ENCODE measurements around the gene SBSN.

The SBSN gene

DNA sequence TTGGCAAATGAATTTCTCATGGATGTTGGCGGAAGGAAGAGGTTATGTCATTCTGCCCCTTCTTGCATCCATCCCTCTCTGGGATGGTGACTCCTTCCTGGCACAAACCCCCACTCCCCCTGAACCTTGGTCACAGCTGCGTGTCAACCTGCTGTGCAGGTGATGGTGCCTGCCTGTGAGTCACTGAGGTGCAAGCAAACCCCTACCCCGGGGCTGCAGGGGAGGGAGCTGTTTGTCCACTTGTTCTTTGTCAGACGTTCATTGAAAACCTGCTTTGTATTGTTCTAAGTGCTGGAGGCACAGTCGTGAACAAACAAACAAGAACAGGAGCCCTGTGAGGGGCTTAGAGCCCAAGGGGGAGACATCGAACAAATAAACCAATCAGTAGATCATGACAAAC is 3.2 kb upstream of the SBSN start:
- DNase-seq, result no peak

DNA sequence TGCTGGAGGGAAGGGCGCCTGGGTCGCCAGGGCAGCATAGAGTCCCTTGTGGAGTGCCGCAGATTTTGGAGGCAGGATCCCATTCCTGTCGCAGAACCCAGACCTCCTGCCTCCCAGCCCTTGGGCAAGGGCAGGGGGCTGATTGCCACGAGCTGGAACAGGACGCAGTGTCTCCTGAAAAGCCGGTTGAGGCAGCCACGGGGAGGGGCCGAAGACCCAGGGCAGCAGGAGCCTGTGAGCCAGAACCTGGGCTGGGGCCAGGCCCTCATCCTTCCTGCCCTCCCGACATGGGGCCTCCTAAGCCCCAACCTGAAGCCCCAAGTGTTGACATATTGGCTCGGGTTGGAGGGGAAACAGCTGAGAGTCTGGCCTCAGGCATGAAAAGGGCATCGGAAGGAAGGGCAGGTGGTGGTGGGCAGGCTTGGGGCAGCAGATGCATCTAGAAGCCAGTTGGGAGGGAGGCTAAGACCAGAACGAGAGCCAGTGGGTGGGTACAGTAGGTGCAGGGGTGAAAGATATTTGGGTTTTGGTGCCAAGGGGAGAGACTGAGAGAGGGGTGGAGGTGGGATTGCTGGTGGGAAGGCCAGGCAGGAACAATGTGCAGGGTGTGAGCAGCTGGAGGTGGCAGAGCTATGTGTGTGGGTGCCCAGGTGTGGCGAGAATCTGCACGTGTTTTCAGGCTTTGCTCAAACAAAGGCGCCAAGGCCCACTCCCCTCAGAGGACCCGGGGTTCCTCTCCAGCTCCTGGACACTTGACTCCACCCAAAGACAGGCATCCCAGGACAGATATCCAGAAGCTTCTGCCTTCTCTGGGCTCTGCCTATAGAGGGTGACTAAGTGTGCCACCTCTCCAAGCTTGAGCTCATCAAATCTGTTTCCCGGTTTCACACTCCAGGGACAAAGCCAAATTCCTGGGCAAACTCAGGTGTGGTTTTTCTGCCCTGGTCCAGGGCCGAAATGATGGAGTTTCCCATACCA is 1.4 kb upstream of the SBSN start:
- DNase-seq, result no peak

DNA sequence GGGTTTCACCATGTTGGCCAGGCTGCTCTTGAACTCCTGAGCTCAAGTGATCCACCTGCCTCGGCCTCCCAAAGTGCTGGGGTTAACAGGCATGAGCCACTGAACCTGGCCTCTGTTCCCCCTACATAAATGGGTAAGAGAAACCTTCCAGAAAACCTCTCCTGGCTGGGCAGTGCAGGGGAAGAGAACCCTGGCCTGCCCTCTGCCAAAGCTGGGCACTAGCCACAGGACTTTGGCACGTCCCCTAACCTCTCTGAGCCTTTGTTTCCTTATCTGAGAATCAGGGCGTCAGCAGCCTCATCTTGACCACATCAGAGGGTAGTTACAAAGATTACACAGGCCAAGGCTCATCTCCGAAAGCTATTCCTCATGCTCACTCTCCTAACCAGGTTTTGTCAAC is 2.2 kb downstream of the SBSN start:
- DNase-seq, result no peak

DNA sequence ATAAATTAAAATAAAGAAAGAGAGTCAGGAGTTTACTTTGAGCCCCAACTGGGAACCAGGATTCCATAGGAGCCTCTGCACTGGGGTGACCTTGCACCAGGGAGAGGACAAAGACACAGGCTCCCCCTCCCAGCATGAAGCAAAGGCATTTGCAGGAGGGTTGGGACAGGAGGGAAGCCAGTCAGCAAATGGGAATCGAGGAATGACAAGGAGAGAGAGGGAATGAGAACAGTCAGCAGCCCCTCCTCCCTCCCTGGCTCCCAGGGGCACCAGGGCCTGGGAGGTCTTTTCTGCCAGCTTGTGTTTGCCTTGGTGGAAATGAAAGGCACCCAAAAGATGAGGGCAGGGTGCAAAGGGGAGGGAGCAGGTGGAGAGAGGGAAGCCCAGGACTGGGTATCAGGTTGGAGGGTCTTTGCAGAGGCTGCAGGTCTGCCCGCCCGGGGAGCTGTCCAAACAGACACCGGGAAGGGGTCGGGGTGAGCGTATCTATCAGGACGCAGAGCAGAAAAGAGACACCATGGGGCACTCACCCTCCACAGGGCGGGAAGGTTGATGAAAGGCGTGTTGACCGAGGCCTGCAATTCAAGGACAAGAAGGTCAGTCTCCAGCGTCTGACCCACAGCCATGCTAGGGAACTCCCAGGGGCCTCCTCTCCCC is 3.8 kb downstream of the SBSN start:
- DNase-seq, result no peak

DNA sequence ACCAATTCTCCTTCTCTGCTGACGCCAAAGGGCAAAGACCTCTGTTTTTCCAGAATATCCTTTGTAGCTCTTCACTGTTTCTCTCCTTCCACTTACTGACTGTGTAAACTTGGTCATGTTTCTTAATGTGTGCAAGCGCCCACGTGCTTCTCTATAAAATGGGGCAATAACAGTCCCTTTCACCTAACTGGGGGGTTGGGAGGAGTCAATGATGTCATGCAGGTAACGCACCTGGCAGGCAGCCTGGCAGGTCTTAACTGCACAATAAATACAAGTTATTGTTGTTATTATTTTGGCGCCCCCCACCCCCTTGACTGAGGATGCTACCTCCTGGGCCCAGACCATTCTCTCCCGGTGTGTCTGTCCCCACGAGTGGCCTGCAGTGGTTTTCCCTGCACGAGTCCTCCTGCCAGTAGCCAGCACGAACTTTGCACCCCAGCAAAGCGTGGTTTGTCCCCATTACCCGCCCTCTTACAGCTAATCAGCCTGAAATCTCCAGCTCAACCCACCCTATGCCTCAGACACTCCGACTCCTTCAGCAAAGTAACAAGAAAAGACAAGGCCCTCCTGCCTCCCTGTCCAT is 5.3 kb downstream of the SBSN start:
- no peak for DNase-seq

DNA sequence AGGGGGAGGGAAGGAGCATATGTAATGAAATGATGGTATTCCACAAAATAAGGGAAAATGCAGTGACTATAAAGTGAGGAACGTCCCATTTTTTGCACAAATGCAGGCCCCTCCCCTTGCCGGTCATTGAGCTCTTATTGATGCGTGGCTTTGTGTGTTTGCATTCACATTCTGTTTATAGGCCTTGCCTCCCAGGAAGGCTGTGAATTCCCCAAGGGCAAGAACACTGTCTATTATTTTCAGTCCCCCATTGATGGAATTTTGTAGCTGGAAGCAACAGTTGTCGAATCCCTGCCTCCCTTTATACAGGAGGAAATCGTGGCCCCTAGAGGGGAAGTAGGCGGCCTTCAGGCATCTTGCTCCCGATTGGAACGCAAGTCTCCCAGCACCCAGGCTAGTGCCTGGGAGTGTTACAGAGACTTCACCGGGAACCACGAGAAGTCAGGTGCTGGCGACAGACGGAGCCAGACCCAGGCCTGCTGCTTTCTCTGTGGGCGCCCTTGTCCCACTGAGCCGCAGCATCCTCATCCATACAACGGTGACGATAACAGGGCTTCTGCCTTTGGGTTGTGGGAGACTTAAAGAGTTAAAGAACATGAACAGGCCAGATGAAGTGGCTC is 6.9 kb downstream of the SBSN start:
- no peak for DNase-seq

DNA sequence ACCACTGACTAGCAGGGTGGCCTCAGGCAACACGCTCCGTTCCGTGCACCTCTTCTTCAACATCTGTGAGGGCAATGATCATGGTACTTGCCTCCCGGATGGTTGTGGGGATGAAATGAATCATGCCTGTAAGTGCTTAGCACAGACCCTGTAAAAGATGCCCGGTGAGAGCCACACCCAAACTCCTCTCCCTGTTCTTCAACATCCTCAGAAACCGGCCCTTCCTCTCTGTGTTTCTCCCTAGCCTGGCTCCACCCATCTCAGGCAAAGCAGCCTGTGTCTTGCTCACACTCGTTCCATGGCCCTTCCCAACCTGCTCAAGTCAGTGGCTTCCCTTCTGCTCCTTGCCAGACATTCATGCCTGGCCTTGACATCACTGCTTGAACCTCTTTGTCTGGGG is 8.8 kb downstream of the SBSN start:
- DNase-seq, result no peak

DNA sequence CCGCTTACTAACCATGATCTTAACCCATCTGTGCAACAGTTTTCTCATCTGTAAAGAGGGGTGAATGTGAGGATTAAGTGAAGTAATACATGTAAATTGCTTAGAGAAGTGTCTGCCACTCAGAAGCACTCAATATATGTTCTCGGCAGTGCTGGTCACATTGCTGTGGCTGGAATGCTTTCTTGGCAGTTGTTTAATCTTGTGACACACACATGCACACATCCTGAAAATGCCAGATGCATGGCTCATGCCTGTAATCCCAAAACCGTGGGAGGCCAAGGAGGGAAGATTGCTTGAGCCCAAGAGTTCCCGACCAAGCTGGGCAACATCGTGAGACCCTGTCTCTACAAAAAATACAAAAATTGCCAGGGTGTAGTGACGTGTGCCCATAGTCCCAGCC is 9.8 kb downstream of the SBSN start:
- DNase-seq, result no peak

DNA sequence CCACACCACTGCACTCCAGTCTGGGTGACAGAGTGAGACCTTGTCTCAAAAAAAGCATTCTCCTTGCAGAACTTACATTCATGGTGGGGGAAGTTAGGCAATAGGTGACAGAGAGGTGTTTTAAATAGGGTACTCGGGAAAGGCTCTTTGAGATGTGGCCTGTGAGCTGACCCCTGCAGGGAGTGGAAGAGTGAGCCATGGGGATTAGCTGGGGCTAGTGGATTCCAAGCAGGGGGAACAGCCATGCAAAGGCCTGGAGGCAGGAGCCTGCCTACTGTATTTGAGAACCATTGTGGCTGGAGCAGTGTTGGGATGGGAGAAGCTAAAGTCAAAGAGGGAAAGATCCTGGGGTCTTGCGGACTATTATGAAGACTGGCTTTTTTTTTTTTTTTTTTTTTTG is 10.8 kb downstream of the SBSN start:
- no peak for DNase-seq

DNA sequence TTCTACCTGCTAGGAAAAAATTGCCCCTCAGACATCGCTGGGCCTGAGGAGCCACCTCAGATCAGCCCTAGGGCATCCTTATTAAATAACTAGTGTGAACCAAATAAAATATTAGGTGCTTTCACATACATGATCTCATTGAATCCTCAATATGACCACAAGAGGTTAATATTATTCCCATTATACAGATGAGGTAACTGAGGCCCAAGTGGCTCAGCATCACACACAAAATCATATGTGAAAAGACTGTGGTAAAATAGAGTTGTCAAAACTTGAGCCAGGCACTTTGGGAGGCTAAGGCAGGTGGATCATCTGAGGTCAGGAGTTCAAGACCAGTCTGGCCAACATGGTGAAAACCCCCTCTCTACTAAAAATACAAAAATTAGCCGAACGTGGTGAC is 11.8 kb downstream of the SBSN start:
- no peak for DNase-seq

DNA sequence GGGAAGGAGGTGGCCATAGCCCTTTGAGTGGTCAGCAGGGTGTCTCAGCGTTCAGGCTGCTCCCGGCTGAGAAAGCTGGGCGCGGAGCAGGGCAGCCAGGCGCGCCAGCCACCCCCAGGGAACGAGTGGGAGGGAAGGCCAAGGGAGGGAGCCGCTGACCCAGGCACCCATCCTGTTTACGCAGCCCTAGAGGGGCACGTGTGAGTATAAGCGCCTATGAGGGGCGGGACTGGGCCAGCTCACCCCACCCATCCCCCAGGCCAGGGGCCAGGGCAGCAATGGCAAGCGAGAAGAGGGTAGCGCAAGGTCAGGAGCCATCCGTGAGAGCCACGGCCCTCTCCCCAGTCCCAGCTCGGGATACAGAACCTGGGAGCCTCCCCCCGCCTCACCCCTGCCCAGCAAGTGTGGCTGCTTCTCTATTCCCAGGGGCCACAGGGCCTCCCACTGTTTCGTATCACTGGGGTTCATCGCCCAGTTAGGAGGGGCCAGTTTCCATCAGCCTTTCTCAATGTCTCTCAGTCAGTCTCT is 13.8 kb downstream of the SBSN start:
- DNase-seq, result no peak

DNA sequence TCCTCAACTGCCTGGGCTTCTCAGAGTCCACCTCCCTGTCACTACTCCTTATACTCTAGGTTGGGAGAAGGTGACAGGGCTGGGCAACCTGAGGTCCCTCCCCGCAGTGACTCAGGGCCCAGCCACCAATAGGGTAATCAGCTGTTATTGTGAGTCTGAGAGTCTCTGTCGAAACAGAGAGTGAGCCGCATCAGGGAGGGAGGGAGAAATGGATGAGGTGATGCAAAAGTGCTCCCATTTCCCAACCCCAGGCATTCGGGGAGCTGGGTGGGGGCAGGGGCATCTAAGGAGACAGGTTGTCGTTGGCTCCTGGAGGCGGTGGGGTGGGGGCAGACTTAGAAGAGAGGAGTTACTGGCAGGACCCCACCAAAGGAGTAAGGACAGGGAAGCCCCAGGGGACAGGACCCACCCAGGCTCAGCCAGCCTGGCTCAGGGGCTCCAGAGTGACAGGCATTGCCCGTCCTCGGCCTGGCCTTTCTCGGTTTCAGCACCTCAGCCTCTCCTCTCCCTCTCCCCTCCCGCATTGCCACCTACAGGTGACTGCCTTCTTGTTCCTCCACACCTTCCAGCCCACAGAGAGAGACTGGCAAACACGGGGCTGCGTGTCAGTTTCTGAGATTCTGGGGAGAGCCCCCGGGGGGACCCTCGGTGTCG is 14.4 kb downstream of the SBSN start, which contains the start of gene DMKN:
DMKN (minus strand) TSS at position 22 of the 654 bp plus-strand sequence. CDS start 174 bp downstream, outside the sequence.
- no peak for DNase-seq

DNA sequence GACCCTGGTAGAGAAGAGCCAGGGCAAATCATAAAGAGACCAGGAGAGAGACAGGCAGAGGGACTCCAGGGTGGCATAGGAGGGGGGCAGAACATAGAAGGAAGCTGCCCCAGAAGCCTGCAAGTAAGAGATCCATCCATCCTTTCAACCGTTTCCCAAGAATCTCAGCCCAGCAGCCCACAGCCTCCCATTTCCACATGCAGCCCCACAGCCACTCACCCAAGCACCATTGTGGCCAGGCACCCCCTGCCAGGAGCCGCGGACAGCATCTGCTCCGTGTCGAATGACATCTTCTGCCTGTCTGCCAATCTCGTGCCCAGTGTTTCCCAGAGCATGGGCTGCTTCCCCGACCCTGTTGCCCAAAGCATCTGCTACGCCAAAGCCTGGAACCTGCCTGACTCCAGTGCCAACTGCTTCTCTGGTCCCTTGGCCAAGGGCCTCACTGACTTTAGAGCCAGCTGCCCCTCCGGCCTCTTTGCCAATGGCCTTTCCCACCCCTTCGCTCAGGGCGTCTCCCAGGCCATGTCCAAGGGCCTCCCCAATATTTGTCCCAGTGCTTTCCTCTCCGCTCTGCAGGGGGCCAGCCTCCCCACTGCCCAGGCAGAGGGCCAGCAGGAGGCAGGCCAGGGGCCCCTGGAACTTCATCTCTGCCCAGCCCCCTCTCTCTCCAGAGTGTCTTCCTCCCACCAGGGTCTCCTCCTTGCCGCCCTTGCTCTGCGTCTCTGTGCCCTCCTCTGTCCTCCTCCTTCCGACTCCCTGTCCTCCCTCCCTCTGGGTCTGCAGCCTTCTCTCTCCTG is 15.1 kb downstream of the SBSN start:
- DNase-seq, result no peak

DNA sequence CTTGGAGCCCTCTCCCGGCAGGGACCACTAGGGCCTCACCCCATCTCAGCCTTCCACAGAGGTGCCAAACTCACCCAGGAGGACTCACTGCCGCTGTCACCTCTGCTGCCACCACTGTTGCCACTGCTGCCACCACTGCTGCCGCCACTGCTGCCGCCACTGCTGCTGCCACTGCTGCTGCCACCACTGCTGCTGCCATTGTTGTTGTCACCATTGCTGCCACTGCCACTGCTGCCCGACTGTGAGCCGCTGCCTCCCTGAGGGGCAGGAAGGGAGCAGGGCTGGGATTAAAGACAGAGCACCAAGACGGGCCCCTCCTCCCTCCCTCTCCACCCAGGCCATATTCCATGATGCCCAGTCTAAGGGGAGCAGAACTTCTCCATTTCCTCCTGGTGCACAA is 16.8 kb downstream of the SBSN start:
- DNase-seq, result no peak

DNA sequence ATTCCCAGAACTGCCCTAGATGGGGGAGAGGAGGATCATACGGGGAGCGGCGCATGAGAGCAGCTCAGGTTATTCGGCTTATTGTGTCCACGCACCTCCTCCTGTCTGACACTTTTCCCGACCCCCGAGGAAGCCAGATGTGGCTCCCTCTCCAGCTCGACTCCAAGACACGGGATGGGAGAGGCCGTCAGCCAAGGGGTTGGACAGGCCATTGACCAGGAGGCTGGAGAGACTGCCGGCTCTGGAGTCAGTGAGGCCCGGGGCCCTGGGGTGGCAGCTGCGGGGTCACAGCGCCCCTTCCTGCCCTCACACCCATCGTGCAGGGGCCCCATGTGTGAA is 17.5 kb downstream of the SBSN start:
- no peak for DNase-seq

DNA sequence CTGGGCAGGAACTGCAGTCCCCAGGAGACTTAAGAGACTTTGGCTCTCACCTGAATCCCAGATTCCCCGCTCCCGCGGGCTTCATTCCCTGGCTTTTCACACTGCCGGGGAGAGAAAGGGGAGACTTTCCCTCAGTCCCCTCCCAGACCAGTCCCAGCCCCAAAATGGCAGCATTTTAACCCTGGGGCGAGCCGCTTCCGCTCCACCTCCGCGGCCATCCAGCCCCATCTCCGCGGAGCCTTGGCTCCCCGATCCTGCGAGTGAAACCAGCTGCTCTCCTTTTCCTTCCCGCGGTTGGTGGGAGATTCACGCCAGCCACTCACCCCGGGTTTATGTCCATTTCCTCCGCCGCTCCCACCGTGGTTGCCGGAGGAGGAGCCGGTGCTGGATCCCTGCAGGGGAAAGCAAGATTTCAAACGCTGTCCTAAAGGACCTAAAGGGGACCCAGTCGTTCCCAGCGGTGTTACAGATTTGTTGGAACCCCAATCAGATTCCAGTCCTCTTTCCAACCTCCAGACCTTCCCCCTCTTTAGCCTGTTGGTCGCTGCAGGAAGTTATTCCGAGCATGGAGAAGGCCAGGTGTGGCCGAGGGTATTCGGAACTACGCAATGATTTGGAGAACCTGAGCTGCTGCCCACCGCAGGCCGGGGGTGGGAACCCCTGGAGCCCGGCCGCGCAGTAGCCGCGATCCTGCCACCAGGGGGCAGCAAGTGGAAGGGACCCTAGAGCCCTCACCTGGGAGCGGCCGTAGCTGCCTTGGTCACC is 18.1 kb downstream of the SBSN start:
- peak; percentile 79 for DNase-seq

DNA sequence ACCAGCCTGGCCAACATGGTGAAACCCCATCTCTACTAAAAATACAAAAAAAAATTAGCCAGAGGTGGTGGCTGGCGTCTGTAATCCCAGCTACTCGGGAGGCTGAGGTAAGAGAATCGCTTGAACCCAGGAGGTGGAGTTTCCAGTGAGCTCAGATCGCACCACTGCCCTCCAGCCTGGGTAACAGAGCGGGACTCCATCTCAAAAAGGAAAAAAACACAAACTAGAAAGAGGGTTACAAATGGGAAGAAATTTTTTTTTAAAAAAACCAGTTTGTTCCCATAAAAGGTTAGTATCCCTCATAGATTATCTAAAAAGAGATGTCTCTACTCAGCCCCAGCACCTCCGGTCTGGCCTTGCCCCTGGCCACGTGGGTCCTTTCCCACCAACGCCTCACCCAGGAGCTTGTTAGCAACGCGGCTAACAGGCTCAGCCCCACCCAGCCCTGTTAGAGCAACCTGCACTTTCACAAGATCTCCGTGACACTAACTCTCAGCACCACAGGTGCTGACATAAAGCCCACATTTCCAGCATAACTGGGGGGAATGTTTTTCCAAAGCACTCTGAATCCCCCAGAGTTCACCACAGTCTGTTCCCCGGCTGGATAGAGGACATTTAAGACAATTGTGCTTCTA is 19.0 kb downstream of the SBSN start:
- DNase-seq, result peak; percentile 37

DNA sequence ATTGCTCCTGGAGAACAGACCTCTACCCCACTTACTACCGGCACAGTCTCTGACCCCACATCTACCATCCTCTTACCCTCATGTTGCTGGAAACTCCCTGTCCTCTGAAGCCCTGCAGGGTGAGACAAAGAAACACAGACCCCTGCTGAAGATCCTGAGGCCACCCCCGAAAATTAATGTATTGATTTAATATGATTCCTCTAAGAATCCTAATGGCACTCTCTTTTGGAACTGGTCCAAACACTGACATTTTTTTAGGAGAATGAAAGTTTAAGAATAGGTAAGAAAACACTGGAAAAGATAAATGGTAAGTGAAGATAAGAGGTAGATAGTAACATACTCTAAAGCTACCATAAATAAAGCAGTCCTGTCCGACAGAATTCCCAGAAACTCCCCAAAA is 20.0 kb downstream of the SBSN start:
- no peak for DNase-seq

DNA sequence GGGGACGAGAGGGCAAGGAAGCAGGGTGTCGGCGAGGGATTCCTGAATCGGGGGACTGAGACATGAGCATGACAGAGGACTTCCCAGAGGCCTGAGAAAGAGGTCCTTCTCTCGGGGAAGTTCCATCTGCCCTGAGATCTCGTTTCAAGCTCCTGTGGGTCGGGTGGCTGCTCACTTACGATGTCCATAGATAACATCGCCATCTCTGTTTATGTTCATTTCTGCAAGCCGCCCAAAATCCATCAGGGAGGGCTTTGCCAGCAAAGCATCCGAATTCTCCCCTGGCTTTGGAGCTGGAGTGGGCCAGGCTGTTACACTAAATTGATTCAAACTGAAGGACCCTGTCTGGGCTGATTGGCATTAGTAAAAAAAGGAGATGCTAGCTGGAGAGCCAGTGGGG is 20.6 kb downstream of the SBSN start:
- DNase-seq, result no peak

DNA sequence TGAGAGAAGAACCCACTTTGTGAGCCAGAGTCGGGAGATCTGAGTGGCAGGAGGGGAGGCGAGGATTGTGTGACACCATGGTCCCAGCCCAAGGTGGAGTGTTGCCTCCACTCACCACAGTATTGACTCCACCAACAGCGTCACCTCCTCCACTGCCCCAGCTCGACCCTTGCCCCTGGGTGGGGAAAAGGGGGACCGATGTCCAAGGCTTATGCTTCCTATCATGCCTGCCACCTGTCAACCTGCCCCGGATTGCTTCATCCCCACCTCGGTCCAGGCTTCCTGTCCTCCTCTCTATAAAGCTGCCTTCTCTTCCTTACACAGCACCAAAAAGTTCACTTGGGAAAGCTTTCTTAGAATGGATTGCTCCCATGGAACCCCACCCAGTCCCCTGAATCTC is 22.1 kb downstream of the SBSN start:
- DNase-seq, result no peak

DNA sequence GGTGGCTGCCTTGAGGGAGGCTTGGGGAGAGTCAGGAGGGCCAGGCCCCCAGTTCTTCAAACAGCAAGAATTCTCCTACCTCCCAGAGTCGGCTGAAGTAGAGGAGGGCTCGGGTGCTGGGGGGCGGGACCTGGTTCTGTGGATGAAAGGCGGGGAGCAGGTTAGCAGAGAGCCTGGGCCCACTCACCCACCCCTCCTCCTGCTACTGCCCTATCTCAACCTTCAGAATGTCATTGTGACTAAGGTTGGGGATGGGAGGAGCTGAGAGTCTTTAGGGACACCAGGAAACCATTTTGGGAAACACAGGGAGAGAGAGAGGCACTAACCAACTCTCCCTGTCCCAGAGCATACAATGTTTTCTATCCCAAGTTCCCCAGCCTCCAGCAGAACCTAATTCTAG is 25.4 kb downstream of the SBSN start:
- DNase-seq, result no peak

Measured in activated T-cell treated with anti-CD3 and anti-CD28 coated beads, Interleukin-2, amount 50 U/mL, for 1 hour (primary cell).